ENCODE data around the gene CHCHD3.

- no peak for TF ChIP-seq CTCF (conservative IDR thresholded peaks at IDR 0.05 in 1 of 2, IDR thresholded peaks at IDR 0.05 in 1 of 2; ENCODE audit: extremely low read depth in 1 of 2, insufficient read depth in 1 of 2, low read depth in 1 of 2, low read length in 2 of 2)
- TF ChIP-seq EZH2 (IDR thresholded peaks at IDR 0.05; ENCODE audit: borderline replicate concordance, low read length) = no peak
Measured at GRCh38 chr7:133112335-133112734, 30.4 kb upstream of the CHCHD3 start.
